Measurements from ENCODE around the gene B4GALT3.
"Not testable (repeated sequence)": the region's sequence is repeated elsewhere in the genome, so short reads cannot be mapped to it uniquely, and the experiment has no call there.

B4GALT3 gene

DNA sequence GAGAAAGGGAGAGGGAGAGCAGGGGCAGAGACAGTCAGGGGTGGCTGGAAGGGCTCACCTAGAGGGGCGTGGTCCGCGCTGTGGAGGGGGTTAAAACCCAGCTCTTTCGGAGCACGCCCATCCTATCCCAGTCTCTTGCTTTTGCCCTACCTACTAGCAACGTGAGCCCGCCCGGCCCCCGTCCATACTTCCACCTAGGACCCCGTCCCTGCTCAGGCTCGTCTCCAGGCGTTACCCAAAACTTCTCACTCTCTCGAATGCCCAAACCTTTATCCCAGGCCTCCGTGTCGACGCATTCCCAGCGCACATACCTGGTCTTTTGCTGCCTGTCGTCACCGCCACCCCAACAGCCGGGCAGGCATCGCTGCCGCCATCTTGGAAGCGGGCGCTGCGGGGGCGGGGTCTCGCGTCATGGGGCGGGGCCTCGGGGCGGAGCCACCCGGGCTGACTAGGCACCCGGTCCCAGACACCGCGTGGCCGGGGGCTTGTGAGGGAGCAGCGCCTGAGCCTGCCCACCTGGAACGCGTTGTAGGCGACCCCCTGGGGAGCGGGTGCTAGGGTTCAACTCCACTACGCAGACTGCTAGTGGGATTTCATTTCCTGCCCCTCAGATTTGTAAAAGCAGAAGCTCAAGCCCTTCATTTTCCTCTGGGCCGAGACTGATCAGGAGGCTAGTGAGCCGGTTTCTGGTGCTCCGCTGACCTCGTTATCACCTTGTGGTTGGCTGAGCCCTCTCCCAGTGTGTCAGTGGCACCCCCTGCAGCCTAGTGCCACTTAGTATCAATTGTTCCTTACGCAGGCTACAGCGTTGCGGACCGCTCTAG lies at the start of gene B4GALT3:
TSS of gene B4GALT3 (minus strand) at position 396 of the 824 bp plus-strand sequence. CDS start 1,447 bp downstream, outside the sequence.
- peak; percentile 89 for DNase-seq (ENCODE audit: low spot score)

DNA sequence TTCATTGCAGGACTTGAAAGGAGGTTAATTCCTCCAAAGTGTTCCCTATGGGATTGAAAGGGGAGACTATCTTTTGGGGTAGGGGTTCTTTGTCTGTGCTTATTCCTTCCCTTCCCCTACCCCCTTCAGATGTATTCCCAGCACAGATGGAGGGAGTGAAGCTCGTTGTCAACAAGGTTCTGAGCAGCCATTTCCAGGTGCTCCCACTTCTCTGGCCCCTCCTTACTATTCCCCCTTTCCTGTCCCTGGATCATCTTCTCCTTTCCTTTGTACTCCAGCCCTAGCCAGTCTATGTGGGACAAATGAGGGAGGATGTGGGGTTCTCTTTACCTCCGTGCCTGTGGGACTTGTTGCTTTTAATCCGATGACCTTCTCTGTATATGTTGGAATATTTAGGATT lies 49.5 kb upstream of the B4GALT3 start:
- DNase-seq (ENCODE audit: low spot score): no peak

DNA sequence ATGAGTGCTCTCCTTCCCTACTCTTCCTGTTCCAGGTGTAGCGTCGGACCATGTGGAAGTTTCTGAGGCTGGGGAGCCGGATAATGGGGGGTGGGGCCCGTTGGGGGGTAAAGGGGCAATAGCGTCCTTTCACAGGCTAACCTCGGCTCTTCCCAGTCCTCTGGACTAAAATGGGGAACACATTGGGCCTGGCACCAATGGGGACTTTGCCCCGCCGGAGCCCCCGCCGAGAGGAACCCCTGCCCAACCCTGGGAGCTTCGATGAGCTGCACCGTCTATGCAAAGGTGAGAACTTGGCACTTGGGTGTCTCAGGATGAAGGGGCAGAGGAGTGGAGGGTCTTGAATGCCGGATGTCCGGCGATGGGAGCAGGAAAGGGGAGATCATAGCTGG lies 49.0 kb upstream of the B4GALT3 start:
- no peak for DNase-seq (ENCODE audit: low spot score)

DNA sequence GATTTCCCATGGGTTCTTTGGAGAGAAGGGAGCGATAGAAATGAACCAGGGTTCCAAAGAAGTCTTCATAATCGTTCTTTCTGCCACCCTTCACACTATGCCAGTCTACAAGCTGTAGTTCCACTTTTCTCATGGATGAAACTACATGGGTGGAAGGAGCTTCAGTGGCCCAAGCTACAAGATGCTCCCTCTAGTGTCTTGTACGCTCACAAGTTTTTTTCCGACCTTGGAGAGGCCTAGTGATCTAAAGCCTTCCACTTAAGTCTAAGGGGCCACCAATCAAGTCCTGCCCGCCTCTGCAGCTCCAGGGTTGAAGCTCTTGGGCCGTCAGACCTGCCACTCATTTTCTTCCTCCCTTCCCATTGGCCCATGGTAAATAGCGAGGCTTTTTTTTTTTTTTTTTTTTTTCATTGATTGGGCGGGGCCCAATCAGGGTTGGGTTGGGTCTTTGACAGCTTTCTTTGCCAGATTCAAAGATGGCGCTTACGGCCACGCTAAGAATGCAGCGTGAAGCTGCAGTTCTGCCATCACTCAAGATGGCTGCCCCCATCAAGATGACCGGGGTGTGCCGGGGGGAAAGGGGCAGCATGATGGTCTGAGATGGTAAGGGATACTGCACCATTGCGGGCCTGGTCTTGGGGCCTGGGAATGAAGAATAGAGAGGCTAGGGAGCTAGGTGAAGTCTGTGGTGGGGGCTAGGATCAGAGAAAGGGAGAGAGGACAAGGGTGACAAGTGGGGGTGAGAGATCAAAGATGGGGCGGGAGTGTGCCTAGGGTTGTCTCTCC lies 48.4 kb upstream of the B4GALT3 start, which contains the start of gene TOMM40L:
TSS of gene TOMM40L (plus strand) at position 527 of the 786 bp plus-strand sequence. CDS start 430 bp downstream, outside the sequence.
- peak; percentile 95 for DNase-seq (ENCODE audit: low spot score)

DNA sequence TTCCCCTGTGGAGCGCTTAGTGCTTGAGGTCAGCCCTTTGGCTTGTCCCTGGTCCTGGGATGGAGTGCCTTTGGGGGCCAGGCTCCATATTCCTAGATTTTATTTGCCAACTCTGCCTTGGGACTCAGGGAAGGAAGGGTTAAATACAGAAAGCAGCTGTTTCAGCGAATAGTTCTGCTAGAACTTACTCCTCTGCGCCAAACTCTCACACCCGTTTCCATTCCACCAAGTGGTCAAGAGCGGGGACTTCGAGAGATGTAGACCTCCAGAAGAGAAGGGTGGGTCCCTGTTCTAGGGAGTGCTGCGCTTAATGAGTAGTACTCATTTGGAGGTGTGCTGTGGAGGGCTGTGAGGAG lies 47.8 kb upstream of the B4GALT3 start:
- DNase-seq (ENCODE audit: low spot score): no peak

DNA sequence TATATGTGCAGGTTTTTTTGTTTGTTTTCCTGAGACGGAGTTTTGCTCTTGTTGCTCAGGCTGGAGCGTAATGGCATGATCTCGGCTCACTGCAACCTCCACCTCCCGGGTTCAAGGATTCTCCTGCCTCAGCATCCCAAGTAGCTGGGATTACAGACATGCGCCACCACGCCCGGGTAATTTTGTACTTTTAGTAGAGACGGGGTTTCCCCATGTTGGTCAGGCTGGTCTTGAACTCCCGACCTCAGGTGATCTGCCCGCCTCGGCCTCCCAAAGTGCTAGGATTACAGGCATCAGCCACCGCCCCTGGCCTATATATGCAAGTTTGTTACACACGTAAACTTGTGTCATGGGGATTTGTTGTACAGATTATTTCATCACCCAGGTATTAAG lies 47.4 kb upstream of the B4GALT3 start:
- DNase-seq (ENCODE audit: low spot score): not testable (repeated sequence)

DNA sequence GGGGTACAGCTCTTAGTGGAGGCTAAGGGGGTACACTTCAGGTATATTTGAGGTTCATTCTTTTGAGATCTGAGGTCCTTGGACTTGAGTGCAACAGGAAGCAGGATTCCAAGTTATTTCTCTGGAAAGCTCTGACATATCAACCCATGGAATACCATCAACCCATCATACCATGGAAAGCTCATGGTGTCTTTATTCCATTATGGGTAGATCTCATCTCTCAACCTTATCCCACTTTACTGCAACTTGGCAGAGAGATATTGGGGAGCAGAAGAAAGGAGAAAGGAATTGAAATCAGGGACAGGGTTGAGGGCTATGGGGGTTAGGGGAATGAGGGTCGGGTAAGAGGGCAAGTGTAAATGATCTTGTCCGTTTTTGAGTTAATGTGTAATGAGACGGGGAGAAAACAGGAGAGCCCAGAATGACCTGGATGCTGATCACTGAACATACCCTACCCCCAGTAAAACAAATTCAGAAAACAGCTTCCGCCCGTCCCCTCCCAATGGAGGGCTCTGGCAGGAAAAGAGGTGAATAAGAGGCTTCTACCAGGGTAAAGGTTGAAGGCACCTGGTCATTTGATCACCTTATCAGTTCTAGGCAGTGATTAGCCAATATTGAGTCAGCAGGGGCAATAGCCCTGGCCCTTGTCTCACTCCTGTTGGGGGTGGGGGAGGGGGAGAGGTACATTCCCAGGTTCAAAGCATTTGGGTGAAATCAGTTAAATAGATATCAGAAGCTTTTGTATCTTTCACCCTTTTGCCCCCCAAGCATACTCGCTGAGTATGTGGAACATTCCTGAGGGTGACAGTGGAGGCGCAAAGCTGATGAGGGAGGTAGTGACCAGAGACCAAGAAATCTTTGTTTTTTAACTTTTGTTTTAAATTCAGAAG lies 46.7 kb upstream of the B4GALT3 start:
- DNase-seq (ENCODE audit: low spot score): no peak

DNA sequence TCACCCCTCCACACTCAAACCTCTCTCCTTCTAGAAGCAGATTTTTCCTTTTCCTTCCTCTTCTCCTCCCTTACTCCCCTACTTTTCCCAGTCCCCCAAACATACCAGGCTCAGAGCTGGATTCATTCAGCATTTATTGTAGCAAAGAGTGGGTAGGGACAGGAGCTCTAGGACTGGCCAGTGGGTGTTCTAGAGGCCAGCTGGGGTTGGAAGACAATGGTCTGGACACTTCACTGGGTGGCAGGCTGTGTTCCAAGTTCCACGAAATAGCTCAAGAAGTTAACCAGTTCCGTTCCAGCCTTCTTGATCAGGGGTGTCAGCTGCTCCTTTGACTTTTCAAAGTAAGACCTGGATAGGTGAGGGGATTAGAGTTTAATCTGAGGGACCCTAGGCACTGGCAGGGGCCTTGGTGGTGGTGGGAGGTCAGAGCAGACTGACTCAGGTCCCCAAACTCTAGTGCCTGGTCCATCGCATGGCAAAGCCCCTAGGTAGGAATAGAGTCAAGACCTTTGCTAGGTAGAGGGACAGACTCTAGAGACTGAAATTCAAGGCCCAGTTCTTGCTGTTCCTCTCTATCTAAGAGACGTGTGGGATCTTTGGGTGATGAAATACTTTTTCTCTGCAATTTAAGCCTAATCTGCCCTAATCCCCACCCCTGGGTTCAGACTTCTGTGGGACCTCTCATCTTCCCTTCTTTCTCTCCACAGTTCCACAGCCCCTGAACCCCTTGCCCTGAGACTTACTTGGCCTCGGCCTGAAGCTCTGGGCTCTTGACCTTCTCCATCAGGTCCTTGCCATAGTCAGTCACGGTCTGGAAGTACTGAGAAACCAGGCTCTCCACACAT lies 45.1 kb upstream of the B4GALT3 start:
- DNase-seq (ENCODE audit: low spot score): no peak

DNA sequence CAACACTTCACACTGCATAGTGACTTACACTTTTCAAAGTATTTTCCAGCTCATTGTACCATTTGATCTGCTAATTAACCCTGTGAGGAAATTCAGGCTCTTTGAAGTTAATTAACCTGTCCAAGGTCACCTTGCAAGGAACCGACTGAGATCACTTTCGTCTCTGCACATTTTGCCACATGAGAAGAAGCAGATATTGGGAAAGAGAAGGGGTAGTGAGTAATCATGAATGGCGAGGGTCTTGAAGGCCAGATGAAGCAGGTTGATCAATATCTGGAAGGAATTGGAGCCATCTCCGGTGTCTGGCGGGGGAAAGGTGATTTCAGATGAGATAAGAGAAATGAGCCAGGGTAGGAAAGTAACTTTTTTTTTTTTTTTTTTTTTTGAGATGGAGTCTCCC lies 42.7 kb upstream of the B4GALT3 start:
- DNase-seq (ENCODE audit: low spot score): no peak

DNA sequence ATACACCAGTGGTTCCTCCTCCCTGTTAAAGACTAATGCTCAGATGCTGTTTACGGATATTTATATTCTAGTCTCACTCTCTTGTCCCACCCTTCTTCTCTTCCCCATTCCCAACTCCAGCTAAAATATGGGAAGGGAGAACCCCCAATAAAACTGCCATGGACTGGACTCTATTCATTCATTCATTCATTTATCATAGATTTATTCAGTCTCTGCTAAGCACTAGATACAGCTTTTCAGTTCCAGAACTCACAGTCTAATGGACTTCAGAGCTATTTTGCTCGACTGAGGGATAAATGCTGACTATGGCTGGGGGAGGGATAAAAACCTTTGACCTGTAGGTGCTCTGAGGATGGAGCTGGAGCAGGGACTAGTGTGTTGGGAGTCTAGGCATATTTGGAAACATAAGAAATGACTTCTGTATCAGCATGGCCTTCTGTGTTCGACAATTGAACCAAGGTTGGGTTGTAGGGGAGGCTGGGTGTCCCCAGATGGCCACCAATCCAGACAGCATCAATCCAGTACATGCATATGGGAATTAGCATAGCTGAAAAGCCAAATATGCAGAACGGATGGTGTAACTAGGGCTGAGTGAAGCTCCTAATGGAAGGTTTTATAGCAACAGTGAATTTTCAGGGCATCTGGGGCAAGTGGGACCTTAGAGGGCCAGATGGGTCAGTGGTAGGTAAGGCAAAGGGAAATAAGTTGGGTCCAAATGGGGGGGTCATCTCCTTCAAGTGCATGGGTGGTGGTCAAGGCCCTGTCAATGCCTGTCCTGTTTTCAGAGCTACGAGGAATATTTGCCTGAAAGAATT lies 42.0 kb upstream of the B4GALT3 start:
- no peak for DNase-seq (ENCODE audit: low spot score)

DNA sequence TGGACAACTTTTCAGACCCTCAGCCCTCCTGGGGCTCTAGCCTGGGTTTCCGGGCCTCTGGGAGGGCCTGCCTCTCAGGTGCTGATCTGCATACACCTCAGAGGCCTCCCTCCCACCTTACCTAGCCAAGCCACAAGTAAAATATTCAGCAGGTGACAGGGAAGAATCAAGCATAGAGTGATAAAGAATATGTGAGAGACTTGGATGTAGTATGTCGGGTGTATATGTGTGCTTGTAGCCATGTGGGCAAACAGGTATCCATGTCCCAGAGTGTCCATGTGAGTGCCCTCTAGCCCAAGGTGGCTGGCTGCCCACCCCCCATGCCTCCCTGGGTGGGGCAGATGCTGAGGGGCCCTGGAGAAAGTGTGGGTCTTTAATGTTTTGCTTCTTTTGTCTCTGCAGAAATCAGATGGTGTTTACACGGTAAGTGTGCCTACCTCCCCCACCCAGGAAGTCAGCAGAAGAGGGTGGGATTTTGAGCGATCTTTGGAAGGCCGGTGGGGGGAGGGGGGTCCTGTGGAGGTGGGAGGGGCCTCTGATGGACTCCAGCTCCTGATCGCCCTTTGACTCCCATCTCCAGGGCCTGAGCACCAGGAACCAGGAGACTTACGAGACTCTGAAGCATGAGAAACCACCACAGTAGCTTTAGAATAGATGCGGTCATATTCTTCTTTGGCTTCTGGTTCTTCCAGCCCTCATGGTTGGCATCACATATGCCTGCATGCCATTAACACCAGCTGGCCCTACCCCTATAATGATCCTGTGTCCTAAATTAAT lies 41.2 kb upstream of the B4GALT3 start:
- no peak for DNase-seq (ENCODE audit: low spot score)

DNA sequence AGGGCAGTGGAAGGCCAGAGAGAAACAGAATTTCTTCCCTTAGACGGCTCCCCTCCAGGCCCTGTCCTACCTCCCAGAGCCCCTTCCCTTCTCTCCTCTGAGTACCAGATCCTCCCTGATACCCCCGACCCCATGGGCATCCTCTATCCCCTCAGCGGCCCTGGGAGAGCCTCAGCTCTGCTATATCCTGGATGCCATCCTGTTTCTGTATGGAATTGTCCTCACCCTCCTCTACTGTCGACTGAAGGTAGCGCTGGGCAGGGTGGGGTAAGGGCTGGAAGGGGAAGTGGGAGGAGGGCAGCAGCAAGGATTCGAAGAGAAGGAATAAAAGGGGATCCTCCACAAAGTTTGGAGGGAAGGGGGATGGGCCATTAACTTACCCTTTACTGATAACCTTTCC lies 40.5 kb upstream of the B4GALT3 start:
- DNase-seq (ENCODE audit: low spot score): no peak

DNA sequence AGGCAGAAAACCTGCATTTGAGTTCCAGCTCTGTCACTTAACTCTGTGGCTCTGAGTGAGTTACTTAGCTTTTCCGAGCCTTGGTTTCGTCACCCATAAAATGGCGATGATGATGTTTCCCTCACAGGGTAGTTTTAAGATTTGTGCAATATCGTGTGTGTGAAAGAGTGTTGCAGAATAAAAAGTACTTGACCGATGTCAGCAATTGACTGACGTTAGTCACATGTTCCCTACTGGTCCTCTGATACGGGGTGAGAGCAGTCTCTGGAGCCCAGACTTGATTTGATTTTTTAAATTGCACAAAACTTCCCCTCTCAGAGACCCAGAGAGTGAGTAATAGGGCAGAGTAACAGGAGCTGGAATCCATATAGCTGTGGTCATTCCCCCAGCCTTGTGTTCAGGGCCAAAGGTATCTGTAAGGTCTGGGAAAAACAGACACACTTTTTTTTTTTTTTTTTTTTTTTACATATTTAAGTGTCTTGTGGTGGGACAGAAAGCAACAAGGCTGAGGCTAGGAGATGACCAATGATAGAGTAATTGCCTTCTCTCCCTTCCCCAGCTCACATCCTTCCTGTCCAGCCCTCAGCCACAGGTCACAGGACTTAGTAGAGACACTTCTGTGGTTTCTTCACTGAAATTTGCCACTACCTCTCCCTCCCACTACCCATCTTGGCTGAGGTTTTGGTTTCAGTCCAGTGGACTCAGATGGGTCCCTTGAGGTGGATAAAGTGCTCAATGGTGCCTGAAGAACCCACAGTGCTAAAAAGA lies 39.8 kb upstream of the B4GALT3 start:
- no peak for DNase-seq (ENCODE audit: low spot score)

DNA sequence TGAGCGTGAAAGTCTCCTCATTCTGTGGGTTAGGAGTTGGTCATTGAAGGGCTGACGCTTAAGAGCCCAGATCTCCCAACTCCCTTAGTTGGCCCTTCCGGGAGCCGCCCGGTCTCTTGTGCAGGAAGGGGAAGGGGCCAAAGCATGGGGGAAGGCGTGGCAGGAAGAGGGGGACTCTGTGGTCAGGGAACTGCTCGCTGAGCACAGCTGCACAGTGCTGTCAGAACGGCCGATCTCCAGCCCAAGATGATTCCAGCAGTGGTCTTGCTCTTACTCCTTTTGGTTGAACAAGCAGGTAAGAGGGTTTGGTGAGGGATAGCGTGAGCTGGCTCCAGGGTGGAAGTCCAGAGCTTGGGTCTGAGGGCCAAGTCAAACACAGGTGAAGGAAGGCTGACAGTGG lies 37.8 kb upstream of the B4GALT3 start, which contains the start of gene FCER1G:
TSS of gene FCER1G (plus strand) at position 220 of the 400 bp plus-strand sequence. CDS start at position 247, 27 bp downstream.
- no peak for DNase-seq (ENCODE audit: low spot score)

DNA sequence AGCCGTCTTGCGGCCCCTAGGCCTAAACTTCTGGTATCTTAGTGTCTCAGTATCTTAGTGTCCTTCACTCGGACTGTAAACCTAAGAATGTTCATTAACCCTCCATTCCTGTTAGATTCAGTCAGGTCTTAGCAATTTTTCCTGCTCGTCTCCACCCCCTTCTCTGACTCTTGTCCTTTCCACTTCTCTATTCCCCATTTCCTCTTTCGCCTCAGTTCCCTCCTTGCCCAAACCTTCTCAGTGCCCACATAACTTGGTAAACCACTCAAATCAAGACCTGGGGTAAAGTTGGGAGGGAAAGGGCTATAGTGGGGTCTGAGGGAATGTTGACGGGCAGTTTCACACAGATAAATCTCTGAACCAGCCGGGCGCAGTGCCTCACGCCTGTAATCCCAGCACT lies 37.1 kb upstream of the B4GALT3 start:
- DNase-seq (ENCODE audit: low spot score): no peak

DNA sequence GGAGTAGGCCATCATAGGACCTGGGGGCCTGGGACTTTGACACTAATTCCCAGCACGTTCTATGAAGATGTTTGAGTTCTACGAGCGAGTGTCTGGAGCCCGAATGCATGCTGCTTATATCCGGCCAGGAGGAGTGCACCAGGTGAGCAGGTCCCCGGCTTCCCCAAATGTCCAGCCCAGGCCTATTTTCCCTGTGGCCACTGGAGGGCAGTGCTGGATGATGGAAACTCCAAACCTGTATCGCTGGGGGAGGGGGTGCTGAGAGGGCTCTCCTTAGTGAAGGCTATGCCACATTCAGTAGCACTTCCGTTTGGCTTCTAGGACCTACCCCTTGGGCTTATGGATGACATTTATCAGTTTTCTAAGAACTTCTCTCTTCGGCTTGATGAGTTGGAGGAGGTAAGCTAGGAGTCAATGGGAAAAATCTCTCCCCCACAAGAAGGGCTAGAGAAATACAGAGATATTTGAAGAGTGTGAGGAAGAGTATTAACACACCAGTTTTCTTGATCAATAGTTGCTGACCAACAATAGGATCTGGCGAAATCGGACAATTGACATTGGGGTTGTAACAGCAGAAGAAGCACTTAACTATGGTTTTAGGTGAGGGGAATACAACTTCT lies 32.6 kb upstream of the B4GALT3 start:
- peak; percentile 76 for DNase-seq (ENCODE audit: low spot score)

DNA sequence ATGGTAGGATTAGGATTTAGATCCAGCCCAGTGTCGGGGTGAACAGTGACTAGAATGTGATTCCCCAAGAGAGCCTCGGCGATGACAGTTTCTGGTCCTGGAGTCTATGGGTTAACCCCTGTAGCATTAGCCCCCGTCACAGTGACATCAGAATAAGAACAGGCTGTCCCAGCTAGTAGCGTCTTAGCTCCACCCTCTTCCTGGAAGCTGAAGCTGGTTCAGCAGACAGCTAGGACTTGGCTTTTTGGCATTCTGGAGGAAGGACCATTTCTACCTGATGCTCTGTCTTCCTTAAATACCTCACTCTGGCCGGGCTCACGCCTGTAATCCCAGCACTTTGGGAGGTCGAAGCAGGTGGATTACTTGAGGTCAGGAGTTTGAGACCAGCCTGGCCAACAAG lies 29.9 kb upstream of the B4GALT3 start:
- no peak for DNase-seq (ENCODE audit: low spot score)

DNA sequence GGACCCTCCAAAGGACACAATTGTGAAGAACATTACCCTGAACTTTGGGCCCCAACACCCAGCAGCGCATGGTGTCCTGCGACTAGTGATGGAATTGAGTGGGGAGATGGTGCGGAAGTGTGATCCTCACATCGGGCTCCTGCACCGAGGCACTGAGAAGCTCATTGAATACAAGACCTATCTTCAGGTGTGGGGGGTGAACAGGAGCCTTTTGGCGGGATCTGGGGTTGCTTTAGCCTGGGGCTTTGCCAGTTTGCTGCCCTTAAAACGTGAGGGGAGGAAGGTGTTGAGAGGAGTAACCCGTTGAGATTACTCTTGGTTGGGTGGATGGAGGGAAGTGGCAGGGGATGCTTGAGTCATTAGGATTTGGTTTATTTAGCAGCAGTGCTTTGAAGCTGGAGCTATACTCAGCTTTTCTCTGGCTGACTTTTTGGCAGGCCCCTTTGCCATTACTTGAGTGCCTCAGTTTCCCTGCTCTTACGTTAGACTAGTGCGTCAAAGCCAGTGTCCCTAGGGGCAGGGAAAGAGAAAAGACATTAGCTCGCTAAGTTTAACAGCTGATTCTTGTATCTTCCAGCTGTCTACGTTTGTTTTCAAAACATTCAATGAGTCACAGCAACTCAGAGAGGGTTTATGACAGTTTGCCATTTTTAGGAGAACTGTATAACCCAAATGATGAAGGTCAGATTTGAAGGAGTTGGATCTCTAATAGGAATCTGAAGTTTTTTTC lies 29.3 kb upstream of the B4GALT3 start:
- no peak for DNase-seq (ENCODE audit: low spot score)
